KOPT-K1 (cell line): ENCODE measurements around the gene SF3A1.
A peak's percentile ranks its signal among the peaks of the same experiment; 100 is the strongest.
"Not testable (repeated sequence)": the region's sequence is repeated elsewhere in the genome, so short reads cannot be mapped to it uniquely, and the experiment has no call there.

Source experiments
- H3K27ac ChIP-seq: fragments of 200-600 bp; sonication (generic); 2 replicates; pipeline ENCODE4 v1.5.1; 2016; ENCODE audit warnings: antibody characterized with exemption, mild to moderate bottlenecking, low read depth, low read length; ENCODE audit not compliant: poor library complexity, severe bottlenecking
- H3K36me3 ChIP-seq: fragments of 200-600 bp; sonication (generic); 2 replicates; pipeline ENCODE4 v1.5.1; 2017; ENCODE audit warnings: antibody characterized with exemption, mild to moderate bottlenecking, low read length, moderate library complexity; ENCODE audit not compliant: insufficient read depth
- H3K9me3 ChIP-seq: fragments of 200-600 bp; sonication (generic); 2 replicates; pipeline ENCODE4 v1.5.1; 2017; ENCODE audit warnings: antibody characterized with exemption, low read length, mild to moderate bottlenecking; ENCODE audit not compliant: insufficient read depth, poor library complexity, severe bottlenecking

The SF3A1 gene

DNA sequence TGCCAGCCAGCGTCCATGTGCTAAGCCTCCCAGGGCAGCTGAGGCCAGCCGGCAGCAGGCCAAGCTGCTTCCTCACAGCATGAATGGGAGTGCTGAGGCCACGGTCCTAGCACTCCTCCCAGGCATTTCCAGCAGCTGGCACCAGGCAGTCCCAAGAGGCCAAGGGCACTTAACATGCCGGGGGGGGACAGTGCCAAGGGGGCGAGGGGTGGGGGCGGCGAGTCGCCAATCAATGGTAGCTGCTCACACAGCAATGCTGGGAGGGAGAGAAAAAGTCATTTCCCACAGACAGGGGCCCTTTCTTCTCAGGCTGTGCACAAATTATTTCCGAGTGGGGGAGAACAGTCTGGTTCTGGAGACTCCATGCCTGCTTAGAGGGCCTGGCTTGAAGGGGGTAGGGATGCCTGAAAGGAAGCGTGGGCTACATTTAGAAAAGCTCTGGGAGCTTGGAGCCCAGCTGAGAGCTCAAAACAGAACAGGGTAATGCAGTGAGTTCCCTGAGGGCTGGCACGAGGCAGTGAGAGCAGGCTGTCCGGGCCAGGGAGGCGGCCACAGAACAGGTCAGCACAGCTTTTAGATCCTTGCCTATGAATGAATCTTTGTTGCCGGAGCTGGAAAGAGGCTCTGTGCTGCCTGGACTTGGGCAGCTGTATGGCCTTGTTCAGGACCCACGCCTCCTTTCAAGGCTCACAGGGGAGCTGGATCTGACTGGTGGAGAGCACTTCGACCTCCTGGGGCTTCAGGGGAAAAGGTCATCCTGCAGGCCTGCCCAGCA lies 15.6 kb downstream of the SF3A1 start:
- peaks cover 100% of the 10 kb centered on the region for H3K36me3 ChIP-seq
- no peak overlapping the region for H3K27ac ChIP-seq
- H3K9me3 ChIP-seq, result no peaks in the 10 kb centered on the region

DNA sequence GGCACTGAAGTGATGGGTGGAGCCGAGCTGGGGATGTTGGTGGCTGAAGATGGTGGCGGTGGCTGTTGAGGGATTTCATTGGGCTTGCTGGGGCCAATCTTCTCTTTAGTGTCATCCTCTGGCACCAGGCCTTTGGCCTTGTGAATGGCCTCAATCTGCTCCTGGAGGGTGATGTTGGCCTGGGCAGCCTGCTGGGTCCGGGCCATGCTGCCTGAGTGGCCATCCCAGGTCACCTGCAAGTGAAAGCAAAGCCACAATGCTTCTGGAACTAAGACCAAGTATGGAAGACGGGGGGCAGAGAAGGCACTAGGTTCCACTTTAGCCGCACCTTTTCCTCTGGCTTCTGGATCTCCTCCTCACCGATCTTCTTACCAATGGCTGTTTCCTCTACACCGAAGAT lies 17.9 kb downstream of the SF3A1 start:
- peaks cover 100% of the 10 kb centered on the region for H3K36me3 ChIP-seq
- H3K9me3 ChIP-seq, result no peaks in the 10 kb centered on the region
- no peak overlapping the region for H3K27ac ChIP-seq

DNA sequence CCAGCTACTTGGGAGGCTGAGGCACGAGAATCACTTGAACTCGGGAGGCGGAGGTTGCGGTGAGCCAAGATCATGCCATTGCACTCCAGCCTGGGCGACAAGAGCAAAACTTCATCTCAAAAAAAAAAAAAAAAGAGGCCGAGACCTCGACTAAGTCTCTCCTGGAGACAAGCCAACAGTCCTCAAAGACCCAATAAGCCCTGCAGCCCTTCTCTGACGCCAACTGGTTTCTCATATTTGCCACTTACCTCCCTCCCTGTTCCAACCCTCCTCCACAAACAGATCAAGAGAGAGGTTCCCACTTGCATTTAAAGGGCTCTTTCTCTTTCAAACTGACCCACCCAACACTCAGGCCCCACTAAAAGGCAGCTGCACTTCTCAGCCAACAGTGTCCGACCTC lies 18.4 kb downstream of the SF3A1 start:
- not testable (repeated sequence) for H3K9me3 ChIP-seq, H3K27ac ChIP-seq
- H3K36me3 ChIP-seq, result peaks cover 100% of the 10 kb centered on the region

DNA sequence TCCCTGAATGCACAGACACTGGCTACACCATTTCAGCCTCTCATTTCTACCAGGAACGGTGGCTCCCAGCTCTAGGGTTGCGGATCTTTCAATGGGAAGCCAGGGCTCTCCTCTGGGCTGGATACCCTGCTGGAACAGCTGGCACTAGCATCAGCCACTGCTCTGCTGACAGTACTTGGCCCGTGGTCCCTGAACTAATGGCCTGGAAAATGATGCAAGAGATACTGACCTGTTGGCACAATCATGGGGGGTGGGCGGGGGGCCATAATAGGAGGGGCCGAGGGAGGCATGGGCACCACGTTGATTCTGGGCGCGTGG lies 19.3 kb downstream of the SF3A1 start:
- Histone ChIP-seq H3K9me3 (no peaks in the 10 kb centered on the region), H3K27ac (no peak overlapping the region), H3K36me3 (peaks cover 100% of the 10 kb centered on the region)

DNA sequence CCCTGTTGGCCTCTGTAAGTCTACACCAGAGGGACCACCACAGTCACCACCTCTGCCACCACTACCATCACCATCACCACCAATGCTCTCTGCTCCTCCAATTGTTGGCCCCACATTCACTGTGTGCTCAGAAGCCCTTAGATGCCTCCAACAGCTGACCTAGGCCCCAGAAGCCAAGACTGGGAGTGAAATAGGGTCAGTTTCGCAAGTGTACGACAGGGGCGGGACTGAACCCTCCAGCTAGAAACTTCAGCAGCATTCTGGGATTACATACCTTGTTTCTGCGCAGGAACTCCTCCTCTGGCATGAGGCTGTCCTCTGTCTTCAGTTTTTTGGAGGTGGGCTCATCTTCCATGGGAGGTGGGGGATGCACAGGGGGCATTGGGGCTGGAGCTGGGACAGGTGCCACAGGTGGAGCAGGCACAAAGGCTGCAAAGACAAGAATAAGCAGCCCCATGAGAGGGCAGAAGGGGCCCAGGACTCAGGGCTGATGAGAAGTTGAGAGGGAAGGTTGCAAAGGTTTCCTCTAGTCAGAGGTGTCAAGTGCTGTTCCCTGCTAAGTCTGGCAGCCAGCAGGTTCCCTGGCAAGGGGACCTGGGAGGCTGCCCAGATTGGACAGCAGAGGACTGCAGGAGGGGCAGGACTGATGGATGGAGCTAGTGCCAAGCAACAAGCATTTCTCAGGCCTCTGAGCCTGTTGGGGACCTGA lies 19.8 kb downstream of the SF3A1 start:
- Histone ChIP-seq H3K9me3 (no peaks in the 10 kb centered on the region), H3K36me3 (peaks cover 100% of the 10 kb centered on the region), H3K27ac (no peak overlapping the region)

DNA sequence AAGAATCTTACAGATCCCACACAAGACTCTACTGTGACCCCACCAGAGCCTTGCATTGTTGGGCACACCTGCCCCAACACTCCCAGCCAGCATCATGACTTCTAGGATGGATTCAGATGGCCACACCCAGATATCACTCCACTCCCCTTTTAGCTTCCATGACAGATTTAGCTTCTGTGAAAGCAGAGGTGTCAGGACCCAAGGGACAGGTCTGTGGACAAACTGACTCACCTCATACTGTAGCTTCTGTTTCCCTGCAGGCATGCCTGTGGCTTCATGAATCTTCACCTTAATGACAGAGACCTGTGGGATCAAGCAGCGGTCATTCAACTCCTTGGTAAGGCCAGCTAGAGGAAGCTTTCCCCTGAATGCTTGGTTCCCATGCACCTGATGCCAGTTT lies 21.5 kb downstream of the SF3A1 start:
- H3K9me3 ChIP-seq, result no peaks in the 10 kb centered on the region
- H3K36me3 ChIP-seq, result peaks cover 100% of the 10 kb centered on the region
- H3K27ac ChIP-seq, result no peak overlapping the region

DNA sequence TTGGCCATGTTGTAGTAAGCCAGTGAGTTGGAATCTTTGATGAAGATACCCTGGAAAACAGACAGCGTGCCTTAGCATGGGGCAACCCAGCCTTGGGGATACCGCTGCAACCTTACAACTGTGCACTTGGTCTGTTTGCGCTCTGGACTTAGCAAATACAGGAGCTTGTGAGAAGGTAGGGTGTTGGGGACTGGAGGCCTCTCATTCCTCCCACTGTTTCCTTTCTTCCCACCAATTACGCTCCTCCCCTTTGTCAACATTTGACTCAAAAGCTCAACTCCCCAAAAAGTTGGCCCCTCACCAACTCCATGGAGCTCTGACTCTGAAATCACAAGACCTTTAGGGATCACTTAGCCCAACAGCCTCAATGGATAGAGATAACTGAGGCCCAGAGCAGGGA lies 22.0 kb downstream of the SF3A1 start:
- H3K36me3 ChIP-seq, result peaks cover 98% of the 10 kb centered on the region
- H3K27ac ChIP-seq, result no peak overlapping the region
- H3K9me3 ChIP-seq, result no peaks in the 10 kb centered on the region

DNA sequence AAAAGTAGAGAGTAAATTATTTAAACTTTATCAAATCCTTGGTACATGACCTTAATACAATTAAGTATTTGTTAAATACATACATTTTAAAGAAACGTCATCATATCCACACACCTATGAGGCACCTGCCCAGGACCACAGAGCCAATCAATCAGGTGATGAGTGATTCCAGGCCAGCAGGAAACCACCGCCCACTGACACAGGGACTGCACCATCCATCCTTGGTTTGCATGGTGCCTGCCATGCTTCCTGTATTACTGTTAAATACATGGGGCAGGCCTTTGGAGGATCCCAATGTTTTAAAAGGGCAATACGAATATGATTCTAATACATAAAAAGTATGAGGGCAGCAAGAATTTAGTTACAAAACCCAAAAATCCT lies 23.0 kb downstream of the SF3A1 start:
- H3K9me3 ChIP-seq, result no peaks in the 10 kb centered on the region
- peaks cover 97% of the 10 kb centered on the region for H3K36me3 ChIP-seq

DNA sequence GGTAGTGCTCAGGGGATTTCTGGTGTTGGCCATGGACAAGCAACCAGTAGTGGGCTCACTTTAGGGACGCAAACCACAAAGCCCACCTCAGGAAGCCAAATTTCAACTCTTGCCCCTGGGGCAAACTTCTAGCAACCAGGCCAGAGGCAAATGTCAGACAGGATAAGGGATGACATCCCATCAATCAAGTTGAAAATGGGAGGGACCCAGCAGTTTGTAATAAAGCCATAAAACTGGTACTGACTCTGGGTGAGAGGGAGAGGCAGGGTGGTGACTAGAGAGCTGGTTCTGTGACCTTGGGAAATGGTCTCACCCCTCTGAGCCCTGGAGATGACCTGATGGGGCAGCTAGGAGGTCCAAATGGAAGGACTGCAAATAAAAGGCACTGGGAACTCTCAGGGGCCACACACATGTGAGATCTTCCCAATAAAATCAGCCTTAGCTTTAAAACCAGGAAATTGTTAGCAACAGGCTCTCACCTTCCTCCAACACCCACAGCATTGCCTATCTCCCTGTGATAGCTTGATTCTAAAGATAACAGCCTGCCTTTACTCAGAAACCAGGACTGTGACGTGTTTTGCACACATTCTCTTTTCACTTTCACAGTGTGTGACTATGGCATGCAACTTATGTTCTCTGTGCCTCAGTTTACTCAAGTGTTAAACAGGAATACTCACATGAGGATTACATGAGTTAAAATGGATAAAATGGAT lies 23.5 kb downstream of the SF3A1 start:
- Histone ChIP-seq H3K36me3 (peaks cover 93% of the 10 kb centered on the region), H3K9me3 (no peaks in the 10 kb centered on the region), H3K27ac (no peak overlapping the region)

More for the DNA sequence above, 23.0 kb downstream of the SF3A1 start:
- no peak overlapping the region for H3K27ac ChIP-seq

DNA sequence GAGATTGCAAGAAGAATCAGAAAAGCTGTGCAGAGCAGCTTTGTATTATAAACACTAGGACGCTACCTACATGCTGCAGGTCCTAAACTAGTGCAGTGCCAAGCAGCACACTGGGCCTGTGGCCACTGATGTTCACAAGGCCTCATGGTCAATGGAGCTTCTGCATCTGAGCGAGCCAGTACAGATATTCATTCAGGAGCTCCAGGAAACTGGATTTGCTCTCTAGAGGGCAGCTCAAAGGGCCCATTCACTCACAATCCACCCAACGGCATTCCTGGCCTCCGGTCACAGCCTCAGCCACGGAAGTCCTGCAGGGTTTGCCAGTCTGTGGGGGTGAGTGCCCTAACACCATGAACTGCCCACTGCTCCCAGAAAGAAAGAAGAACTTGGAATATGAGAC lies 24.1 kb downstream of the SF3A1 start:
- Histone ChIP-seq H3K9me3 (no peaks in the 10 kb centered on the region), H3K27ac (no peak overlapping the region), H3K36me3 (peaks cover 87% of the 10 kb centered on the region)

DNA sequence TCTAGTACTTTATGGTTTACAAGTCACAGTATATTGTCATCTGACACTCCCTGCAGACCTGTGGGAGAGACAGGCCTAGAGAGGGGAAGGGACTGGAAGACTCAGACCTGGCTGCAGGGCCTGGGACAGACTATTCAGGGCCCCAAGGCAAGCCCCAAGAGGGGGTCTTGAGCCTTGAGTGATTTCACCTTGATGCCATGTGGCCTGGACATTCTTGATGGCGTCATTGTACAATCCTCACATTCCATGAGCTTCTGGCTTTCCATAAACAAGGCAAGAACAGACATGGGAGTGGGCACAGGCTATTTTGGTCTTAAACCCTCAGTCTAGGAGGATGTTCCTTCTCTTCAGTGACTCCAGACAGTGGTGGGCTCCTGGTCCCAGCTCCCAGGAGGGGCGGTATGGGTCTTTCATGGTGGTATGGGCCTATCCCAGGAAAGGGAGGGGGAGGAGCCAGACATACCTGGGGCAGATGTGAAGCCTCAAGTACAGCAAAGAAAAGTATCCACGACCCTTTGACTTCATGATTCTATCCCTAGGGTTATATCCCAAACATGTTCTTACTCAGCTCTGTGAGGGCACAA lies 28.1 kb downstream of the SF3A1 start:
- H3K27ac ChIP-seq, result no peak overlapping the region
- H3K9me3 ChIP-seq, result peaks cover 12% of the 10 kb centered on the region
- peaks cover 58% of the 10 kb centered on the region for H3K36me3 ChIP-seq

DNA sequence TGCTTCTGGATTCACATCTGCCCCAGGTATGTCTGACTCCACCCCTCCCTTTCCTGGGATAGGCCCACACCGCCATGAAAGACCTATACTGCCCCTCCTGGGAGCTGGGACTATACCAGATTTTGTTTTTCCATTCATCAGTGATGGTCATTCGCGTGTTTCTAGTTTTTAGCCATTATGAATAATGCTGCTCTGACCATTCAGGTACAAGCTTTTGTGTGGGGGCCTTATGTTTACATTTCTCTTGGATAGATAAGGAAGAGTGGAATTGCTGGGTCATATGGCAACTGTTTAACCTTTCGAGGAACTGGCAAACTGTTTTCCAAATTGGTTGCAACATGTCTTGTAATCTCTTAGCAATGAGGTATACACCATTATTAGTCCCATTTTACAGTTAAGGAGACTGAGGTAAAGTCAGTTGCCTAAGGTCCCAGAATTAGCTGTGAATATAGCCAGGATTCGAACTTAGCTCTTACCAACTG lies 28.8 kb downstream of the SF3A1 start:
- Histone ChIP-seq H3K9me3 (peaks cover 12% of the 10 kb centered on the region), H3K36me3 (peaks cover 58% of the 10 kb centered on the region), H3K27ac (no peak overlapping the region)

DNA sequence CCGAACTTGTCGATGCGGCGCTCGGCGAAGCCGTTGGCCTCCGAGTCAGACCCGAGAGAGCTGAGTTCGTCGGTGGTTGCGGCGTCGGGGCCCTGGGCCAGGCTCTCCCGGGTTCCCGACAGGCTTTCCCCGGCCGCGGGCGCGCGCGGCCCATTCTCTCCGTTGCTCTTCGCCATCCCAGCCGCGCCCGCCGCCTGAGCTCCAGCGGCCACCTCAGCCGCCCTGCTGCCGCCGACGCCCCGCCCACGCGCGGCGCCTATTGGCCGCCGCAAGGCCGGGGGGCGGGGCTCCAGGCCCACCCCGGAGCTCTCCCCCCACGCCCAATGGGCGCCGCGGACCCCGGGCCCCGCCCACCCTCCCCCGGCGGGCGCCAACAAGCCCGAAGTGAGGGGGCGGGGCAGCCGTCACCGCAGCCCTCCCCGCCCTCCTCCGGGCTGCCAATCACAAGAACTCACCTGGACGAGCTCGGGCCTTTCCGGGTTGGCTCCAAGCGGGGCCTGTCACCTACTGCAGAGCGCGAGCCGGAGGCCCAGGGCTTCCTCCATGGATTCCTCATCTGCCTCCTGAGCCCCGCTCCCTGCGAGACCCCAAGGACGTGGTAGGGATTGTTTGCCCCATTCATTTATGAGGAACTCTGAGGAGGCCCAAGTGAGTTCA lies 29.9 kb downstream of the SF3A1 start, which contains the start of gene TBC1D10A:
Gene TBC1D10A, minus strand, starts transcription at position 236 of the 657 bp plus-strand sequence. Its CDS starts 60 bp downstream, at position 176.
- Histone ChIP-seq H3K9me3 (peaks cover 12% of the 10 kb centered on the region), H3K27ac (peak within 1 kb of the TSS; percentile 84), H3K36me3 (peaks cover 53% of the 10 kb centered on the region)

DNA sequence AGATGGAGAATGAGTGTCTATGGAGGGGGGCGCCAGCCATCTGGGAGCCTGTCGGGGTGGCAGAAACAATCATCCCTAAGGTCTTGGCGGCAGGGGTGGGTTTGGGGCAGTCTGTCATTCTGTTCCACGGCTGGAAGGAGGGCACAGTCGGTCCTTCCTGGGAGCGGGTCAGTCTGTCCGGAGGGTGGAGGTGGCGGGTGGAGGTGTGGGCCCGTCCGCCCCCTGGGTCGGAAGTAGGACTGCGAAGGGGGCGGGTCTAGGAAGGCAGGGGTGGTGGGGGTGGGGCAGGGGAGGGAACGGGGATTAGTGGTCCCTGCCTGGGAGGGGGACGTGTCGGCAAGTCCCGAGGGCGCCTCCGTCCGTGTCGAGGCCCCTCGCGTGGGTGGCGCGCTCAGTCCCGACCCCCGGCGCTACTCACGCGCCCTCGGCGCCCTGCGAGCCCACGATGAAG lies 30.4 kb downstream of the SF3A1 start:
- peak overlapping the region; percentile 84 for H3K27ac ChIP-seq

More for the DNA sequence above, 30.4 kb downstream of the SF3A1 start:
- Histone ChIP-seq H3K9me3 (peaks cover 12% of the 10 kb centered on the region), H3K36me3 (peaks cover 53% of the 10 kb centered on the region)
